IMR-90 (cell line): ENCODE data around the gene HMGB2. TPM values are rescaled to one million over a fixed set of nuclear protein-coding genes. Genes with fewer than 3 reads are reported as not detected.

Source experiments
- ATAC-seq: fragments of 200-7000 bp; cut with Tn5 transposase; 2 replicates; pipeline ENCODE4 v1.9.1; 2020; ENCODE audit warnings: low read depth, mild to moderate bottlenecking, moderate library complexity
- BruUV-seq: library from RNA; stranded (reverse); fragments of 400-500 nt; replicated peaks from 2 replicates; lab custom pipeline; 2021; lab: Mats Ljungman, UMichigan
- CTCF ChIA-PET: fragments of 300-600 bp; formaldehyde crosslinking; extraction: SDS; loops from one replicate; lab custom pipeline; 2021; ENCODE audit warnings: antibody characterized with exemption; lab: Yijun Ruan, JAX
- POLR2A ChIA-PET: fragments of 300-600 bp; sonication (Branson Sonifier 250); formaldehyde crosslinking; loops from one replicate; lab custom pipeline; 2022; ENCODE audit warnings: antibody characterized with exemption; ENCODE audit not compliant: unreplicated experiment; lab: Charles Lee
- DNase-seq: peaks from one replicate; pipeline ENCODE4 v3.0.0; 2013
- H2AFZ ChIP-seq: replicated peaks from 2 replicates; pipeline ENCODE3; 2013; ENCODE audit warnings: low read length, mild to moderate bottlenecking; ENCODE audit not compliant: poor library complexity
- H2AK5ac ChIP-seq: 2 replicates; pipeline ENCODE4 v1.6.1; 2013; ENCODE audit warnings: low read depth, low read length, inconsistent platforms
- H2AK9ac ChIP-seq: replicated peaks from 2 replicates; pipeline ENCODE3; 2013; ENCODE audit warnings: mild to moderate bottlenecking, low read depth, low read length, moderate library complexity; ENCODE audit not compliant: poor library complexity
- H2BK120ac ChIP-seq: 2 replicates; pipeline ENCODE4 v1.6.1; 2013; ENCODE audit warnings: low read depth, low read length, inconsistent platforms
- H2BK15ac ChIP-seq: 3 replicates; pipeline ENCODE4 v1.6.1; 2013; ENCODE audit warnings: low read depth, low read length, inconsistent platforms
- H2BK20ac ChIP-seq: 2 replicates; pipeline ENCODE4 v1.6.1; 2013; ENCODE audit warnings: low read depth, mild to moderate bottlenecking, inconsistent platforms, low read length, moderate library complexity
- H2BK5ac ChIP-seq: 2 replicates; pipeline ENCODE4 v1.6.1; 2013; ENCODE audit warnings: mild to moderate bottlenecking, low read depth, low read length, inconsistent platforms; ENCODE audit not compliant: poor library complexity, severe bottlenecking
- H3K14ac ChIP-seq: replicated peaks from 2 replicates; pipeline ENCODE4 v1.6.1; 2013; ENCODE audit warnings: low read depth, low read length, inconsistent platforms
- H3K18ac ChIP-seq: 2 replicates; pipeline ENCODE4 v1.6.1; 2013; ENCODE audit warnings: low read depth, low read length, control low read depth
- H3K23ac ChIP-seq: 2 replicates; pipeline ENCODE4 v1.6.1; 2013; ENCODE audit warnings: low read depth, low read length, inconsistent platforms
- H3K27ac ChIP-seq: 2 replicates; pipeline ENCODE4 v1.5.1; 2013; ENCODE audit warnings: mild to moderate bottlenecking, control low read depth, low read length; ENCODE audit not compliant: insufficient read depth
- H3K27me3 ChIP-seq: 2 replicates; pipeline ENCODE4 v1.6.1; 2013; ENCODE audit warnings: low read length; ENCODE audit not compliant: control insufficient read depth, insufficient read depth
- H3K36me3 ChIP-seq: 2 replicates; pipeline ENCODE4 v1.6.1; 2013; ENCODE audit warnings: low read length, mixed read lengths; ENCODE audit not compliant: control insufficient read depth, insufficient read depth
- H3K4ac ChIP-seq: 2 replicates; pipeline ENCODE4 v1.6.1; 2013; ENCODE audit warnings: low read depth, low read length, inconsistent platforms
- H3K4me1 ChIP-seq: 2 replicates; pipeline ENCODE4 v1.6.1; 2013; ENCODE audit warnings: low read length, mixed read lengths; ENCODE audit not compliant: control insufficient read depth, insufficient read depth
- H3K4me2 ChIP-seq: 2 replicates; pipeline ENCODE4 v1.6.1; 2013; ENCODE audit warnings: low read depth, mild to moderate bottlenecking, control low read depth, low read length, moderate library complexity
- H3K4me3 ChIP-seq: 2 replicates; pipeline ENCODE4 v1.5.1; 2013; ENCODE audit warnings: low read depth, mild to moderate bottlenecking, control low read depth, low read length, moderate library complexity; ENCODE audit not compliant: insufficient read depth
- H3K56ac ChIP-seq: 2 replicates; pipeline ENCODE4 v1.6.1; 2013; ENCODE audit warnings: low read length, inconsistent platforms; ENCODE audit not compliant: insufficient read depth; ENCODE audit errors: extremely low read depth
- H3K79me1 ChIP-seq, 2 experiments: 2 replicates each; pipeline ENCODE4 v1.6.1; 2013; ENCODE audit warnings: low read length in 2 of 2, inconsistent platforms in 1 of 2, low read depth in 1 of 2
- H3K9ac ChIP-seq: 2 replicates; pipeline ENCODE4 v1.6.1; 2013; ENCODE audit warnings: low read depth, low read length, control low read depth
- H3K9me1 ChIP-seq: 2 replicates; pipeline ENCODE4 v1.6.1; 2013; ENCODE audit warnings: low read length, inconsistent platforms; ENCODE audit not compliant: insufficient read depth
- H3K9me3 ChIP-seq: 2 replicates; pipeline ENCODE4 v1.6.1; 2013; ENCODE audit warnings: low read length; ENCODE audit not compliant: control insufficient read depth, insufficient read depth
- H4K20me1 ChIP-seq: 2 replicates; pipeline ENCODE4 v1.6.1; 2013; ENCODE audit warnings: low read length, inconsistent platforms; ENCODE audit not compliant: insufficient read depth
- H4K5ac ChIP-seq: 2 replicates; pipeline ENCODE4 v1.6.1; 2013; ENCODE audit warnings: mild to moderate bottlenecking, low read depth, low read length, control low read depth
- H4K8ac ChIP-seq, 2 experiments: 2 replicates each; pipeline ENCODE4 v1.6.1; 2013; ENCODE audit warnings: low read depth in 2 of 2, low read length in 2 of 2, control low read depth in 1 of 2, inconsistent platforms in 1 of 2
- H4K91ac ChIP-seq: 2 replicates; pipeline ENCODE4 v1.6.1; 2013; ENCODE audit warnings: low read depth, low read length, inconsistent platforms; ENCODE audit not compliant: insufficient read depth
- BHLHE40 ChIP-seq: fragments of 150-350 bp; IDR thresholded peaks from 2 replicates; pipeline ENCODE4 v1.6.1; 2016; ENCODE audit warnings: mild to moderate bottlenecking, low read depth, low read length
- CEBPB ChIP-seq: IDR thresholded peaks from 2 replicates; pipeline ENCODE4 v1.6.1; 2012; ENCODE audit warnings: low read depth, low read length, improper control_type of control experiment
- FOS ChIP-seq: fragments of 150-350 bp; IDR thresholded peaks from 2 replicates; pipeline ENCODE4 v1.6.1; 2016; ENCODE audit warnings: low read depth, low read length
- MAZ ChIP-seq: IDR thresholded peaks from 2 replicates; pipeline ENCODE4 v1.6.1; 2012; ENCODE audit warnings: low read depth, mild to moderate bottlenecking, low read length, improper control_type of control experiment, moderate library complexity, borderline replicate concordance
- NFE2L2 ChIP-seq: fragments of 150-350 bp; IDR thresholded peaks from 2 replicates; pipeline ENCODE4 v1.6.1; 2016; ENCODE audit warnings: low read depth, mild to moderate bottlenecking, low read length
- RCOR1 ChIP-seq: IDR thresholded peaks from 2 replicates; pipeline ENCODE4 v1.6.1; 2012; ENCODE audit warnings: mild to moderate bottlenecking, low read length, improper control_type of control experiment; ENCODE audit not compliant: insufficient replicate concordance
- RFX5 ChIP-seq: IDR thresholded peaks from 2 replicates; pipeline ENCODE4 v1.8.0; 2012; ENCODE audit warnings: low read depth, mild to moderate bottlenecking, low read length, moderate library complexity
- USF2 ChIP-seq: fragments of 150-350 bp; IDR thresholded peaks from 2 replicates; pipeline ENCODE4 v1.6.1; 2017; ENCODE audit warnings: mild to moderate bottlenecking, antibody characterized with exemption, low read length, low read depth
- WGBS, 2 experiments: methylation state at CpG; one replicate each; pipeline versions ENCODE4 v1.1.5 to v1.1.7; 2013; ENCODE audit warnings: missing lambda C conversion rate in 2 of 2; ENCODE audit not compliant: insufficient read length in 1 of 2; ENCODE audit errors: extremely low coverage in 2 of 2; 5-methylcytosine and 5-hydroxymethylcytosine counted together
- dilution Hi-C: fragments of 300-500 bp; cut with HindIII; formaldehyde crosslinking; loops from one replicate; pipeline ENCODE4 v1.14.3; 2018; ENCODE audit warnings: low sequenced_read_pairs; ENCODE audit not compliant: unreplicated experiment
- in situ Hi-C: fragments of 300-500 bp; cut with MboI; formaldehyde crosslinking; loops from 3 replicates; pipeline ENCODE4 v1.14.3; 2019; ENCODE audit warnings: low sequenced_read_pairs, inconsistent platforms, mixed read lengths
- intact Hi-C: fragments of 100-400 bp; cut with micrococcal nuclease; formaldehyde crosslinking; loops from 2 replicates; pipeline ENCODE4 v1.10.0; 2022
- polyA plus RNA-seq, 3 experiments: library from polyadenylated mRNA; depleted of rRNA; stranded (reverse); fragments of >200 nt; gene quantifications; 2 replicates each; pipeline ENCODE4 v1.2.3, GENCODE V29; 2012; ENCODE audit warnings: low replicate concordance in 1 of 3
- total RNA-seq: library from RNA; depleted of rRNA; stranded (reverse); fragments of >200 nt; gene quantifications from 2 replicates; pipeline ENCODE4 v1.2.3, GENCODE V29; 2012

The HMGB2 gene
- total and polyA plus RNA-seq, 2 of the 4 experiments (the other 2 are of a cell fraction), result 49.3 to 106 TPM

DNA sequence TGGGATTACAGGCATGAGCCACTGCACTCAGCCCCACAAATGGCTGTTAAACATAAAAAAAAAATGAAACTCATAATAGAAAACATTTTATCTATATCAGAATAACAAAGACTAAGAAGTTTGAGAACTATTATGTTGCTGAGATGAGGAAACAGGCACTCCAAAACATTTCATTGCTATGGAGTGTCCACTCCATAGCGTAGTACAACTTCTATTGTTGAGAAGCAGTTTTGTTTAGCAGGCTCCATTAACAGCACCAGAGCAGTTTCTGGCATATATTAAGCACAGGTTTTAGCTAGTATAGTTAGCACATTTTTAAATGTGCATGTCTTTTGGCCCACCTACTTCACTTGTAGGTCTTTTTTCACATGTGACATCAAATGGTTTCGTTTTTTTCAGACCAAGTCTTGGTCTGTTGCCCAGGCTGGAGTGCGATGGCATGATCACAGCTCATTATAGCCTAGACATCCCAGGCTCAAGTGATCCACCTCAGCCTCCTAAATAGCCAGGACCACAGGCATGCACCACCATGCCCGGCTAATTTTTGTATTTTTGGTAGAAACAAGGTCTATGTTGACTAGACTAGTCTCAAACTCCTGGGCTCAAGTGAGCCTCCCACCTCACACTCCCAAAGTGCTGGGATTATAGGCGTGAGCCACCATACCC is 5.8 kb downstream of the HMGB2 start:
- H3K27me3 ChIP-seq, result no peaks in the 10 kb centered on the region
- no peak overlapping the region for H2BK20ac ChIP-seq
- H2AK5ac ChIP-seq, result no peak overlapping the region
- no peaks in the 10 kb centered on the region; a peak in 2 of 4 replicates for H3K79me1 ChIP-seq
- in situ Hi-C loops (no loop called here), dilution Hi-C loops (no loop called here), intact Hi-C loops (no loop called here)
- no CpG with 5 or more reads among the region's 5 CpGs for WGBS, 2 experiments
- no peak overlapping the region for H3K27ac ChIP-seq
- no peaks in the 10 kb centered on the region for H3K9me1 ChIP-seq
- CTCF ChIA-PET, result no interaction called here
- no peak overlapping the region for H2BK120ac ChIP-seq
- no peak overlapping the region for H4K8ac ChIP-seq
- no peaks in the 10 kb centered on the region for H4K20me1 ChIP-seq
- no peak overlapping the region for H3K14ac ChIP-seq
- H4K5ac ChIP-seq, result no peak overlapping the region
- H3K4me2 ChIP-seq, result no peak overlapping the region
- H3K4me3 ChIP-seq, result no peak overlapping the region
- H2AK9ac ChIP-seq, result no peak overlapping the region
- H3K23ac ChIP-seq, result no peak overlapping the region
- H3K4me1 ChIP-seq, result no peaks in the 10 kb centered on the region
- H3K9ac ChIP-seq, result no peak overlapping the region
- TF ChIP-seq USF2 (no peak), FOS (no peak), CEBPB (no peak), RFX5 (no peak), NFE2L2 (no peak), BHLHE40 (no peak), RCOR1 (no peak), MAZ (no peak)
- H2BK15ac ChIP-seq, result no peak overlapping the region
- H3K36me3 ChIP-seq, result peaks cover 6% of the 10 kb centered on the region
- BruUV-seq, result no TSS peak
- no peak overlapping the region for H2BK5ac ChIP-seq
- no peak overlapping the region for H3K18ac ChIP-seq
- ATAC-seq, result 0 out of 2 replicates have a peak, but pooled peaks have one; percentile 12
- H2AFZ ChIP-seq, result no peak overlapping the region
- H3K9me3 ChIP-seq, result no peaks in the 10 kb centered on the region
- POLR2A ChIA-PET, result no interaction called here
- H3K4ac ChIP-seq, result no peak overlapping the region
- H4K91ac ChIP-seq, result no peak overlapping the region
- DNase-seq, result peak; percentile 7
- no peak overlapping the region for H3K56ac ChIP-seq
